ENCODE data around the gene SP2.

DNA sequence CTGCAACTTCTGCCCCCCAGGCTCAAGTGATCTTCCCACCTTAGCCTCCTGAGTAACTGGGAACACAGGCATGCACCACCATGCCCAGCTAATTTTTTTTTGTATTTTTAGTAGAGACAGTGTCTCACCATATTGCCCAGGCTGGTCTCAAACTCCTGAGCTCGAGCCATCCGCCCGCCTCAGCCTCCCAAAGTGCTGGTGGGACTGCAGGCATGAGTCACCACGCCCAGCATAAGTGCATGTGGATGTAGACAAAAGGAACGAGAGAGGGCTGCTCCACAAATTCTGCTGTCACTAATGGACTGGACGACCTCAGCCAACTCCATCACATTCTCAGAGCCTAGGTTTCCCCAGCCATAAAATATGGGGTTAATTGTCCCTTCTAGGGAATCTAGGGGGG, 7.7 kb upstream of the SP2 start:
- TF ChIP-seq POLR2AphosphoS5 (IDR thresholded peaks at IDR 0.05; ENCODE audit: low read depth, low read length) (no peak), POLR2A (IDR thresholded peaks at IDR 0.05; ENCODE audit: low read depth, low read length) (no peak), SPI1 (IDR thresholded peaks at IDR 0.05; ENCODE audit: low read depth, low read length) (no peak), PAX5 (IDR thresholded peaks at IDR 0.05; ENCODE audit: insufficient read depth, low read length, severe bottlenecking) (no peak), POU2F2 (IDR thresholded peaks at IDR 0.05; ENCODE audit: low read depth, low read length) (no peak), TAF1 (IDR thresholded peaks at IDR 0.05; ENCODE audit: low read depth, low read length) (no peak)

Data from GM12891 (cell line).